ENCODE results near the gene ZIC5. TPM values are rescaled to one million over a fixed set of nuclear protein-coding genes. Genes with fewer than 3 reads are reported as not detected.

The ZIC5 gene
- total and polyA plus RNA-seq, 4 donors = not detected

DNA sequence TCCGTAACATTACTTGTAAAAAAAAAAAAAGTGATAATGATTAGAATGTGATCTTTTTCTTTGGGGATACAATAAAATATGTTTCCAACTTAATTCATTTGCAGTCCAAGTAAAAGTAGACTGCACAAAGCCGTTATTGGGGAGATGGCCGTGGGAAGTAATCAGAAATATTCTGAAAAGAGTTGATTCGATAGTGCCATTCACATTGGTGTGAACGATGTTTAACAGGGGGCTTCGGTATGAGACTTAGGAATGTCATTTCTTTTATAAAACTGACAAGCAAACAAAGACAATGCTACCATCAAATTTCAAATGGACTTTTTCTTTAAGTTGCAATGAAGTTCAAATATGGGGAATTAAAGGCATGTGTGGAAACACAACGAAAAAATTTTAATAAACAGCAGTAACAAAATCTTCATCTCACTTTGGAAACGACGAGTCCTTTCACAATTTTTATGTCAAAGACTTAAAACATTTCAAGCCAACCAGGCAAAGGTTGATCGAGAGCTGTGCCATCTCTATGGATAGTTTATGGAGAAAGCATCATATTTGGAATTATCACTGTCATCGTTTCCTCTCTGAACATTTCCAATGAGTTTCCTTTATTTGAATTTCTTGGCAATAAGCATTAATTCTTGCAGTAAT, 1.7 kb upstream of the ZIC5 start:
- Histone ChIP-seq H3K27me3 (ENCODE audit: control insufficient read depth in 4 of 4, insufficient read depth in 4 of 4, low read length in 3 of 4) (peaks cover 23 to 52% (median 36%) of the 10 kb centered on the region in 4 donors), H3K27ac (ENCODE audit: low read depth in 1 of 2, low read length in 2 of 2) (no peak overlapping the region), H3K36me3 (ENCODE audit: control insufficient read depth in 4 of 4, insufficient read depth in 3 of 4, low read depth in 1 of 4, low read length in 3 of 4) (no peaks in the 10 kb centered on the region), H3K4me3 (ENCODE audit: low read depth in 1 of 3, low read length in 3 of 3) (no peak overlapping the region), H3K9ac (ENCODE audit: low read depth in 1 of 2, low read length in 2 of 2) (no peak overlapping the region), H3K9me3 (ENCODE audit: control insufficient read depth in 4 of 4, low read length in 3 of 4) (peaks cover 0 to 16% (median 1%) of the 10 kb centered on the region in 4 donors), H3K4me1 (ENCODE audit: control insufficient read depth in 4 of 4, insufficient read depth in 4 of 4, low read length in 3 of 4) (peaks cover 0 to 29% (median 15%) of the 10 kb centered on the region in 4 donors)
- TF ChIP-seq HNF4A (conservative IDR thresholded peaks at IDR 0.05) (no peak), TAF1 (conservative IDR thresholded peaks at IDR 0.05) (no peak), FOXA1 (IDR thresholded peaks at IDR 0.05) (no peak), JUND (IDR thresholded peaks at IDR 0.05) (no peak), GABPA (IDR thresholded peaks at IDR 0.05 in 1 of 2, conservative IDR thresholded peaks at IDR 0.05 in 1 of 2) (no peak), RXRA (IDR thresholded peaks at IDR 0.05) (no peak), HNF4G (IDR thresholded peaks at IDR 0.05) (no peak), YY1 (IDR thresholded peaks at IDR 0.05) (no peak), FOXA2 (IDR thresholded peaks at IDR 0.05) (no peak), EGR1 (IDR thresholded peaks at IDR 0.05; ENCODE audit: low read depth in 2 of 2) (no peak), SP1 (IDR thresholded peaks at IDR 0.05) (no peak), RAD21 (IDR thresholded peaks at IDR 0.05) (no peak)
- TF ChIP-seq, protein P1, sequence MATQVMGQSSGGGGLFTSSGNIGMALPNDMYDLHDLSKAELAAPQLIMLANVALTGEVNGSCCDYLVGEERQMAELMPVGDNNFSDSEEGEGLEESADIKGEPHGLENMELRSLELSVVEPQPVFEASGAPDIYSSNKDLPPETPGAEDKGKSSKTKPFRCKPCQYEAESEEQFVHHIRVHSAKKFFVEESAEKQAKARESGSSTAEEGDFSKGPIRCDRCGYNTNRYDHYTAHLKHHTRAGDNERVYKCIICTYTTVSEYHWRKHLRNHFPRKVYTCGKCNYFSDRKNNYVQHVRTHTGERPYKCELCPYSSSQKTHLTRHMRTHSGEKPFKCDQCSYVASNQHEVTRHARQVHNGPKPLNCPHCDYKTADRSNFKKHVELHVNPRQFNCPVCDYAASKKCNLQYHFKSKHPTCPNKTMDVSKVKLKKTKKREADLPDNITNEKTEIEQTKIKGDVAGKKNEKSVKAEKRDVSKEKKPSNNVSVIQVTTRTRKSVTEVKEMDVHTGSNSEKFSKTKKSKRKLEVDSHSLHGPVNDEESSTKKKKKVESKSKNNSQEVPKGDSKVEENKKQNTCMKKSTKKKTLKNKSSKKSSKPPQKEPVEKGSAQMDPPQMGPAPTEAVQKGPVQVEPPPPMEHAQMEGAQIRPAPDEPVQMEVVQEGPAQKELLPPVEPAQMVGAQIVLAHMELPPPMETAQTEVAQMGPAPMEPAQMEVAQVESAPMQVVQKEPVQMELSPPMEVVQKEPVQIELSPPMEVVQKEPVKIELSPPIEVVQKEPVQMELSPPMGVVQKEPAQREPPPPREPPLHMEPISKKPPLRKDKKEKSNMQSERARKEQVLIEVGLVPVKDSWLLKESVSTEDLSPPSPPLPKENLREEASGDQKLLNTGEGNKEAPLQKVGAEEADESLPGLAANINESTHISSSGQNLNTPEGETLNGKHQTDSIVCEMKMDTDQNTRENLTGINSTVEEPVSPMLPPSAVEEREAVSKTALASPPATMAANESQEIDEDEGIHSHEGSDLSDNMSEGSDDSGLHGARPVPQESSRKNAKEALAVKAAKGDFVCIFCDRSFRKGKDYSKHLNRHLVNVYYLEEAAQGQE (IDR thresholded peaks at IDR 0.05) = no peak
- TF ChIP-seq, protein P2, sequence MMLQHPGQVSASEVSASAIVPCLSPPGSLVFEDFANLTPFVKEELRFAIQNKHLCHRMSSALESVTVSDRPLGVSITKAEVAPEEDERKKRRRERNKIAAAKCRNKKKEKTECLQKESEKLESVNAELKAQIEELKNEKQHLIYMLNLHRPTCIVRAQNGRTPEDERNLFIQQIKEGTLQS (IDR thresholded peaks at IDR 0.05) = no peak
- TF ChIP-seq, protein P3, sequence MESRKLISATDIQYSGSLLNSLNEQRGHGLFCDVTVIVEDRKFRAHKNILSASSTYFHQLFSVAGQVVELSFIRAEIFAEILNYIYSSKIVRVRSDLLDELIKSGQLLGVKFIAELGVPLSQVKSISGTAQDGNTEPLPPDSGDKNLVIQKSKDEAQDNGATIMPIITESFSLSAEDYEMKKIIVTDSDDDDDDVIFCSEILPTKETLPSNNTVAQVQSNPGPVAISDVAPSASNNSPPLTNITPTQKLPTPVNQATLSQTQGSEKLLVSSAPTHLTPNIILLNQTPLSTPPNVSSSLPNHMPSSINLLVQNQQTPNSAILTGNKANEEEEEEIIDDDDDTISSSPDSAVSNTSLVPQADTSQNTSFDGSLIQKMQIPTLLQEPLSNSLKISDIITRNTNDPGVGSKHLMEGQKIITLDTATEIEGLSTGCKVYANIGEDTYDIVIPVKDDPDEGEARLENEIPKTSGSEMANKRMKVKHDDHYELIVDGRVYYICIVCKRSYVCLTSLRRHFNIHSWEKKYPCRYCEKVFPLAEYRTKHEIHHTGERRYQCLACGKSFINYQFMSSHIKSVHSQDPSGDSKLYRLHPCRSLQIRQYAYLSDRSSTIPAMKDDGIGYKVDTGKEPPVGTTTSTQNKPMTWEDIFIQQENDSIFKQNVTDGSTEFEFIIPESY (IDR thresholded peaks at IDR 0.05) = no peak
- TF ChIP-seq, protein P4, sequence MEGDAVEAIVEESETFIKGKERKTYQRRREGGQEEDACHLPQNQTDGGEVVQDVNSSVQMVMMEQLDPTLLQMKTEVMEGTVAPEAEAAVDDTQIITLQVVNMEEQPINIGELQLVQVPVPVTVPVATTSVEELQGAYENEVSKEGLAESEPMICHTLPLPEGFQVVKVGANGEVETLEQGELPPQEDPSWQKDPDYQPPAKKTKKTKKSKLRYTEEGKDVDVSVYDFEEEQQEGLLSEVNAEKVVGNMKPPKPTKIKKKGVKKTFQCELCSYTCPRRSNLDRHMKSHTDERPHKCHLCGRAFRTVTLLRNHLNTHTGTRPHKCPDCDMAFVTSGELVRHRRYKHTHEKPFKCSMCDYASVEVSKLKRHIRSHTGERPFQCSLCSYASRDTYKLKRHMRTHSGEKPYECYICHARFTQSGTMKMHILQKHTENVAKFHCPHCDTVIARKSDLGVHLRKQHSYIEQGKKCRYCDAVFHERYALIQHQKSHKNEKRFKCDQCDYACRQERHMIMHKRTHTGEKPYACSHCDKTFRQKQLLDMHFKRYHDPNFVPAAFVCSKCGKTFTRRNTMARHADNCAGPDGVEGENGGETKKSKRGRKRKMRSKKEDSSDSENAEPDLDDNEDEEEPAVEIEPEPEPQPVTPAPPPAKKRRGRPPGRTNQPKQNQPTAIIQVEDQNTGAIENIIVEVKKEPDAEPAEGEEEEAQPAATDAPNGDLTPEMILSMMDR (IDR thresholded peaks at IDR 0.05; ENCODE audit: low read depth, low read length, missing input control) = no peak
- DNase-seq (ENCODE audit: low spot score) = no peak
- WGBS = 18% methylated on average over 11 of the region's 11 CpGs

Measured in liver (tissue), 9 donors.